ENCODE results near the gene POLD4.

POLD4 gene

GRCh38 chr11:67308031-67308866 is 45.1 kb downstream of the POLD4 start:
- in situ Hi-C loops (cut with MboI; ENCODE audit: low sequenced_read_pairs) = no loop called here
- peaks cover 9% of the 10 kb centered on the region for H3K4me1 ChIP-seq
- peaks cover 14% of the 10 kb centered on the region for H3K36me3 ChIP-seq (replicated peaks)
- H3K4me3 ChIP-seq = no peak overlapping the region
- H3K9me3 ChIP-seq = no peaks in the 10 kb centered on the region
- H3K27me3 ChIP-seq (ENCODE audit: low read depth) = no peaks in the 10 kb centered on the region
- no peak for DNase-seq (ENCODE audit: low spot score in 2 of 2)

- Histone ChIP-seq H3K4me3 (no peak overlapping the region), H3K9me3 (no peaks in the 10 kb centered on the region), H3K4me1 (peaks cover 13% of the 10 kb centered on the region), H3K36me3 (replicated peaks) (peaks cover 14% of the 10 kb centered on the region), H3K27me3 (ENCODE audit: low read depth) (no peaks in the 10 kb centered on the region)
- in situ Hi-C loops (cut with MboI; ENCODE audit: low sequenced_read_pairs) = no loop called here
- peak in 1 of 2 experiments; percentile 7 for DNase-seq (ENCODE audit: low spot score in 2 of 2)
Observed at GRCh38 chr11:67307545-67308001, 45.8 kb downstream of the POLD4 start.

GRCh38 chr11:67306769-67307544 is 46.4 kb downstream of the POLD4 start:
- peak in 1 of 2 experiments; percentile 7 for DNase-seq (ENCODE audit: low spot score in 2 of 2)
- Histone ChIP-seq H3K9me3 (no peaks in the 10 kb centered on the region), H3K4me1 (peaks cover 18% of the 10 kb centered on the region), H3K27me3 (ENCODE audit: low read depth) (no peaks in the 10 kb centered on the region), H3K36me3 (replicated peaks) (peaks cover 14% of the 10 kb centered on the region), H3K4me3 (no peak overlapping the region)
- in situ Hi-C loops (cut with MboI; ENCODE audit: low sequenced_read_pairs) = no loop called here

GRCh38 chr11:67304511-67305113 is 48.7 kb downstream of the POLD4 start:
- peaks cover 18% of the 10 kb centered on the region for H3K4me1 ChIP-seq
- peaks cover 17% of the 10 kb centered on the region for H3K36me3 ChIP-seq (replicated peaks)
- no peaks in the 10 kb centered on the region for H3K9me3 ChIP-seq
- no peaks in the 10 kb centered on the region for H3K27me3 ChIP-seq (ENCODE audit: low read depth)
- in situ Hi-C loops (cut with MboI; ENCODE audit: low sequenced_read_pairs) = no loop called here
- H3K4me3 ChIP-seq = peak overlapping the region; percentile 72
- DNase-seq (ENCODE audit: low spot score in 2 of 2) = no peak

GRCh38 chr11:67303835-67304411 is 49.4 kb downstream of the POLD4 start:
- peak overlapping the region; percentile 72 for H3K4me3 ChIP-seq
- peak in 1 of 2 experiments; percentile 73 for DNase-seq (ENCODE audit: low spot score in 2 of 2)

GRCh38 chr11:67303132-67303834 is 50.1 kb downstream of the POLD4 start, which contains the start of gene SSH3:
Gene SSH3 (plus strand): TSS chr11:67303530. CDS start chr11:67303626, 96 bp downstream.
- peaks cover 15% of the 10 kb centered on the region for H3K36me3 ChIP-seq (replicated peaks)
- no peaks in the 10 kb centered on the region for H3K9me3 ChIP-seq
- peaks cover 18% of the 10 kb centered on the region for H3K4me1 ChIP-seq
- peak within 1 kb of the TSS; percentile 72 for H3K4me3 ChIP-seq
- peak; percentile 62 to 81 for DNase-seq (ENCODE audit: low spot score in 2 of 2)
- in situ Hi-C loops (cut with MboI; ENCODE audit: low sequenced_read_pairs) = no loop called here
- H3K27me3 ChIP-seq (ENCODE audit: low read depth) = no peaks in the 10 kb centered on the region

More at GRCh38 chr11:67303835-67304411, 49.4 kb downstream of the POLD4 start:
- Histone ChIP-seq H3K36me3 (replicated peaks) (peaks cover 16% of the 10 kb centered on the region), H3K27me3 (ENCODE audit: low read depth) (no peaks in the 10 kb centered on the region), H3K9me3 (no peaks in the 10 kb centered on the region), H3K4me1 (peaks cover 18% of the 10 kb centered on the region)
- in situ Hi-C loops (cut with MboI; ENCODE audit: low sequenced_read_pairs) = no loop called here

GRCh38 chr11:67302571-67303131 is 50.7 kb downstream of the POLD4 start:
- no peaks in the 10 kb centered on the region for H3K9me3 ChIP-seq
- H3K36me3 ChIP-seq (replicated peaks) = peaks cover 12% of the 10 kb centered on the region
- in situ Hi-C loops (cut with MboI; ENCODE audit: low sequenced_read_pairs) = no loop called here
- H3K4me3 ChIP-seq = peak overlapping the region; percentile 72
- peak in 1 of 2 experiments; percentile 59 for DNase-seq (ENCODE audit: low spot score in 2 of 2)
- H3K27me3 ChIP-seq (ENCODE audit: low read depth) = no peaks in the 10 kb centered on the region
- peaks cover 18% of the 10 kb centered on the region for H3K4me1 ChIP-seq

- in situ Hi-C loops (cut with MboI; ENCODE audit: low sequenced_read_pairs) = no loop called here
- H3K27me3 ChIP-seq (ENCODE audit: low read depth) = no peaks in the 10 kb centered on the region
- peaks cover 9% of the 10 kb centered on the region for H3K36me3 ChIP-seq (replicated peaks)
- H3K9me3 ChIP-seq = no peaks in the 10 kb centered on the region
- peak overlapping the region; percentile 72; the same call in 1 of the 2 replicates for H3K4me3 ChIP-seq
- peak; percentile 25 to 62 for DNase-seq (ENCODE audit: low spot score in 2 of 2)
- peaks cover 18% of the 10 kb centered on the region for H3K4me1 ChIP-seq
Observed at GRCh38 chr11:67301951-67302516, 51.3 kb downstream of the POLD4 start.

GRCh38 chr11:67301313-67301921 is 51.9 kb downstream of the POLD4 start:
- DNase-seq (ENCODE audit: low spot score in 2 of 2) = no peak
- peaks cover 9% of the 10 kb centered on the region for H3K36me3 ChIP-seq (replicated peaks)
- no peaks in the 10 kb centered on the region for H3K27me3 ChIP-seq (ENCODE audit: low read depth)
- in situ Hi-C loops (cut with MboI; ENCODE audit: low sequenced_read_pairs) = no loop called here
- H3K4me1 ChIP-seq = peaks cover 18% of the 10 kb centered on the region
- H3K4me3 ChIP-seq = no peak overlapping the region
- H3K9me3 ChIP-seq = no peaks in the 10 kb centered on the region
